ENCODE measurements around the gene IQCN. TPM values are rescaled to one million over a fixed set of nuclear protein-coding genes. Genes with fewer than 3 reads are reported as not detected.

The IQCN gene
- total and polyA plus RNA-seq, 2 donors (not counting 1 experiment from before 2014, with no cell fraction given) = 52.0 to 63.6 TPM

- Mint-ChIP-seq H3K4me1 (peaks cover 47% of the 10 kb centered on the region), H3K27ac (peak within 1 kb of the TSS; percentile 94), H3K4me3 (peak within 1 kb of the TSS; percentile 87), H3K27me3 (no peaks in the 10 kb centered on the region), H3K9me3 (ENCODE audit: insufficient read depth) (no peaks in the 10 kb centered on the region)
- no peaks in the 10 kb centered on the region for H3K27me3 ChIP-seq (replicated peaks in 1 of 4; ENCODE audit: control extremely low read depth in 1 of 4, control insufficient read depth in 3 of 4, insufficient read depth in 4 of 4, low read length in 3 of 4)
- under 1% methylated on average over 75 of the region's 75 CpGs for WGBS (ENCODE audit: insufficient coverage)
- H3K9ac ChIP-seq (ENCODE audit: low read length) = peak within 1 kb of the TSS; percentile 87
- TF ChIP-seq CTCF (IDR thresholded peaks at IDR 0.05) (peak; percentile 62), EZH2 (IDR thresholded peaks at IDR 0.05; ENCODE audit: borderline replicate concordance, insufficient read depth, low read depth, low read length, poor library complexity, severe bottlenecking) (no peak)
- ChIA-PET POLR2A (interaction anchor here (0.5 to 3.9 kb wide), 10 partner anchors 15 to 267 kb away, joined by 4 to 128 read pairs (median 9); partner anchors contain the start of genes JUND and RAB3A), CTCF (interaction anchor here (0.6 to 9.8 kb wide), 18 partner anchors 13 to 131 kb away, joined by 3 to 242 read pairs (median 4); partner anchors contain the start of genes JUND and SSBP4)
- peaks cover 51% of the 10 kb centered on the region for H3K79me2 ChIP-seq (ENCODE audit: control insufficient read depth, insufficient read depth, low read length)
- peak within 1 kb of the TSS; percentile 85 for H3K4me2 ChIP-seq (replicated peaks; ENCODE audit: low read depth, low read length, poor library complexity, severe bottlenecking)
- peak within 1 kb of the TSS; percentile 87 to 90 for H3K27ac ChIP-seq (ENCODE audit: low read length in 2 of 2)
- DNase-seq (peak; percentile 100), ATAC-seq (ENCODE audit: low read depth) (peak; percentile 94)
- intact Hi-C loops (cut with micrococcal nuclease) = loop anchor here (1.0 to 2.0 kb wide), 5 partner anchors 18 to 44 kb away; partner anchors contain the start of gene PGPEP1
- peaks cover 29 to 45% of the 10 kb centered on the region in 2 donors for H3K4me1 ChIP-seq (ENCODE audit: control insufficient read depth in 2 of 2, insufficient read depth in 2 of 2, low read length in 2 of 2)
- peaks cover 0 to 6% (median 0%) of the 10 kb centered on the region in 3 donors for H3K9me3 ChIP-seq (ENCODE audit: control extremely low read depth in 1 of 3, control insufficient read depth in 2 of 3, insufficient read depth in 1 of 3, low read length in 2 of 3)
- H2AFZ ChIP-seq (ENCODE audit: insufficient read depth, low read depth, low read length, poor library complexity, severe bottlenecking) = peak within 1 kb of the TSS; percentile 80
- H3K36me3 ChIP-seq (replicated peaks in 1 of 2; ENCODE audit: control extremely low read depth in 1 of 2, control insufficient read depth in 1 of 2, extremely low read depth in 1 of 2, insufficient read depth in 2 of 2, low read length in 1 of 2) = no peaks in the 10 kb centered on the region
- H4K20me1 ChIP-seq (ENCODE audit: control insufficient read depth, insufficient read depth, low read length, poor library complexity, severe bottlenecking) = peaks cover 7% of the 10 kb centered on the region
- H3K4me3 ChIP-seq (ENCODE audit: control extremely low read depth in 1 of 5, extremely low read depth in 1 of 5, insufficient read depth in 1 of 5, low read depth in 2 of 5, low read length in 4 of 5) = peak within 1 kb of the TSS; percentile 81 to 97 (median 91)
These were observed 48.7 kb upstream of the IQCN start, which contains the start of gene LSM4 for GRCh38 chr19:18322759-18323460. Gene LSM4 (minus strand): TSS chr19:18323076. CDS start chr19:18323020, 56 bp downstream.
